Measurements from ENCODE around the gene STAU1.
"Not testable (repeated sequence)": the region's sequence is repeated elsewhere in the genome, so short reads cannot be mapped to it uniquely, and the experiment has no call there.

Gene STAU1

GRCh38 chr20:49166534-49167449 lies 21.3 kb downstream of the STAU1 start:
- DNase-seq (ENCODE audit: low read depth): no peak

- no peak for DNase-seq (ENCODE audit: low read depth)
Observed at GRCh38 chr20:49165611-49166010, 22.5 kb downstream of the STAU1 start.

GRCh38 chr20:49163696-49164095 lies 24.4 kb downstream of the STAU1 start:
- DNase-seq (ENCODE audit: low read depth): no peak

GRCh38 chr20:49161428-49162152 lies 26.5 kb downstream of the STAU1 start:
- DNase-seq (ENCODE audit: low read depth): no peak

- DNase-seq (ENCODE audit: low read depth): no peak
Observed at GRCh38 chr20:49160057-49160929, 27.8 kb downstream of the STAU1 start.

- no peak for DNase-seq (ENCODE audit: low read depth)
Observed at GRCh38 chr20:49157146-49157545, 31.0 kb downstream of the STAU1 start.

GRCh38 chr20:49156481-49156880 lies 31.7 kb downstream of the STAU1 start:
- no peak for DNase-seq (ENCODE audit: low read depth)

GRCh38 chr20:49151436-49151835 lies 36.7 kb downstream of the STAU1 start:
- DNase-seq (ENCODE audit: low read depth): no peak

GRCh38 chr20:49149281-49150045 lies 38.7 kb downstream of the STAU1 start:
- no peak for DNase-seq (ENCODE audit: low read depth)

GRCh38 chr20:49148601-49149000 lies 39.5 kb downstream of the STAU1 start:
- no peak for DNase-seq (ENCODE audit: low read depth)

- no peak for DNase-seq (ENCODE audit: low read depth)
Observed at GRCh38 chr20:49147296-49147695, 40.8 kb downstream of the STAU1 start.

GRCh38 chr20:49146442-49147225 lies 41.5 kb downstream of the STAU1 start:
- DNase-seq (ENCODE audit: low read depth): no peak

- no peak for DNase-seq (ENCODE audit: low read depth)
Observed at GRCh38 chr20:49140834-49141233, 47.3 kb downstream of the STAU1 start.

- no peak for DNase-seq (ENCODE audit: low read depth)
Observed at GRCh38 chr20:49140411-49140810, 47.7 kb downstream of the STAU1 start.

GRCh38 chr20:49138431-49138830 lies 49.7 kb downstream of the STAU1 start:
- no peak for DNase-seq (ENCODE audit: low read depth)

GRCh38 chr20:49136817-49137571 lies 51.1 kb downstream of the STAU1 start:
- DNase-seq (ENCODE audit: low read depth): no peak

GRCh38 chr20:49134797-49135196 lies 53.3 kb downstream of the STAU1 start:
- DNase-seq (ENCODE audit: low read depth): not testable (repeated sequence)

- no peak for DNase-seq (ENCODE audit: low read depth)
Observed at GRCh38 chr20:49133571-49133970, 54.6 kb downstream of the STAU1 start.

GRCh38 chr20:49132995-49133478 lies 55.1 kb downstream of the STAU1 start:
- peak; percentile 3 for DNase-seq (ENCODE audit: low read depth)

- no peak for DNase-seq (ENCODE audit: low read depth)
Observed at GRCh38 chr20:49123982-49124381, 64.2 kb downstream of the STAU1 start.

All from T follicular helper cell (primary cell).